Sigmoid colon (tissue), 7 donors: ENCODE results near the gene TSHZ1. TPM values are rescaled to one million over a fixed set of nuclear protein-coding genes. Genes with fewer than 3 reads are reported as not detected.

Experiments used
- DNase-seq: peaks from one replicate; pipeline ENCODE4 v3.0.0-alpha.2; 2019
- H3K27ac ChIP-seq, 4 donors: fragments of 200-600 bp; sonication (generic); one replicate each; pipeline ENCODE4 v1.5.1; 2016 to 2019; ENCODE audit warnings: mild to moderate bottlenecking in 1 of 4
- H3K27me3 ChIP-seq, 3 donors: fragments of 200-600 bp; sonication (generic); one replicate each; pipeline ENCODE4 v1.5.1; 2019; ENCODE audit warnings: mild to moderate bottlenecking in 1 of 3
- H3K36me3 ChIP-seq, 4 donors: fragments of 200-600 bp; sonication (generic); one replicate each; pipeline ENCODE4 v1.5.1; 2016 to 2019
- H3K4me1 ChIP-seq, 4 donors: fragments of 200-600 bp; sonication (generic); one replicate each; pipeline ENCODE4 v1.5.1; 2017 to 2019
- H3K4me3 ChIP-seq, 4 donors: fragments of 200-600 bp; sonication (generic); one replicate each; pipeline ENCODE4 v1.5.1; 2017 to 2019; ENCODE audit warnings: mild to moderate bottlenecking in 2 of 4, moderate library complexity in 1 of 4
- H3K9me3 ChIP-seq, 4 donors: fragments of 200-600 bp in 3 of 4; sonication (generic) in 3 of 4; one replicate each; pipeline versions ENCODE4 v1.5.1 to v1.6.1; 2013 to 2019
- CTCF ChIP-seq, 4 experiments: fragments of 450-650 bp in 3 of 4; fragments of 200-600 bp in 1 of 4; IDR thresholded peaks; one replicate each; pipeline ENCODE4 v1.5.1; 2016 to 2019; ENCODE audit warnings: antibody characterized with exemption in 4 of 4, mild to moderate bottlenecking in 3 of 4, moderate library complexity in 2 of 4
- EP300 ChIP-seq, 4 donors: sonication (generic); formaldehyde crosslinking; IDR thresholded peaks; one replicate each; pipeline ENCODE4 v1.6.1; 2017; ENCODE audit warnings: antibody characterized with exemption in 4 of 4
- POLR2A ChIP-seq, 2 donors: fragments of 450-650 bp; IDR thresholded peaks; one replicate each; pipeline ENCODE4 v1.6.1; 2016; ENCODE audit warnings: antibody characterized with exemption in 2 of 2, mild to moderate bottlenecking in 2 of 2, moderate library complexity in 2 of 2
- POLR2AphosphoS5 ChIP-seq, 4 donors: sonication (generic); formaldehyde crosslinking; IDR thresholded peaks; one replicate each; pipeline ENCODE4 v1.6.1; 2017; ENCODE audit warnings: antibody characterized with exemption in 4 of 4
- WGBS, 2 donors: extraction: QIAGEN DNeasy Blood & Tissue Kit; methylation state at CpG; one replicate each; pipeline ENCODE4 v1.1.7; 2013; 5-methylcytosine and 5-hydroxymethylcytosine counted together
- intact Hi-C: fragments of 100-400 bp; cut with DNase I; formaldehyde crosslinking; loops from one replicate; pipeline ENCODE4 v1.15.1; 2023
- polyA plus RNA-seq, 3 donors: library from polyadenylated mRNA; stranded (reverse); fragments of 200-250 nt; gene quantifications; one replicate each; pipeline ENCODE4 v1.2.3, GENCODE V29; 2013
- total RNA-seq, 4 donors: library from RNA; depleted of rRNA; stranded (reverse); fragments of >200 nt; gene quantifications; one replicate each; pipeline ENCODE4 v1.1.0, GENCODE V29; 2016
- donor health status: healthy with polysubstance abuse.
- donor health status: Bipolar disorder and iron deficiency.
- donor health status: healthy.

TSHZ1 gene
- total and polyA plus RNA-seq, 7 donors, result 7.8 to 29.4 (median 23.0) TPM

DNA sequence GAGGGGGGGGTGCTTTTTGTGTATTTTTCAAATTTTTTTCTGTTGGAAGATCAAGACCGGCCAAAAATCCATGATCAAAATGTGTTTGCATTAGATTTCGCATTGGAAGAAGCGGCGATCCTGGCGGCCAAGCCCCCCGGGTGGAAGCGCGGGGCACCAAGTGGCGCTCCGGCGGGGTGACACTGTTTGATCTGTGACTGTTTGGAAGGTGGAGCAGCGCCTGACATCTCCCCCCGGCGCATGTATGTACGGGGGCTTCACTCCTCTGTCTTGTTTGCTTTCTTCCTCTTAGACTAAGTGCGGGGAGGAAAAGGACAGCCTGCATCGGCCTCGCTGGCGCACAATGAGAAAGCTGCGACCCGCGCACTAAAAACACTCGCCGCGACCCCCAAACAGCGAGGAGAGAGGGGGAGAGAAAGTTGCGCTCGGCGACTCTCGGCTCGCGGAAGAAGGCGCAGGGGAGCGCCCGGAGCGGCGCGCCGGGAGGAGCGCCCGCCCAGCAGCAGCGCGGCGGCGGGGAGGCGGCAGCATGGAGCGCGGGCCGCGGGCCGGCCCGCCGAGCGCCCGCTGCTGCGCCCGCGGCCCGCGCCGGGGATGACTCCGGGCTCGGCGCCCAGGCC is 515 bp downstream of the TSHZ1 start:
- H3K4me1 ChIP-seq, result peaks cover 0 to 60% (median 48%) of the 10 kb centered on the region in 4 donors

GRCh38 chr18:75211626-75211952 is 992 bp downstream of the TSHZ1 start:
- Histone ChIP-seq H3K4me1 (peaks cover 0 to 59% (median 48%) of the 10 kb centered on the region in 4 donors), H3K36me3 (no peaks in the 10 kb centered on the region), H3K4me3 (peak overlapping the region; percentile 72 to 100 (median 85)), H3K27ac (peak overlapping the region; percentile 86 to 96 (median 92)), H3K9me3 (no peaks in the 10 kb centered on the region), H3K27me3 (no peaks in the 10 kb centered on the region)
- 0 to 1% methylated on average over 66 of the region's 66 CpGs for whole genome bisulfite sequencing, 2 donors
- DNase-seq, result no peak
- intact Hi-C loops, result loop anchor here (5.0 kb wide), 3 partner anchors 36 to 1141 kb away; no protein-coding TSS in a partner anchor
- TF ChIP-seq POLR2AphosphoS5 (IDR thresholded peaks at IDR 0.05), result no peak

More for the DNA sequence above, 515 bp downstream of the TSHZ1 start:
- intact Hi-C loops, result loop anchor here (5.0 kb wide), 3 partner anchors 36 to 1141 kb away; no protein-coding TSS in a partner anchor
- H3K4me3 ChIP-seq, result peak overlapping the region; percentile 72 to 100 (median 86)
- H3K27ac ChIP-seq, result peak overlapping the region; percentile 98 to 99 (median 98)
- no peak for DNase-seq
- no peaks in the 10 kb centered on the region for H3K36me3 ChIP-seq
- no peaks in the 10 kb centered on the region for H3K27me3 ChIP-seq
- no peak for TF ChIP-seq EP300 (IDR thresholded peaks at IDR 0.05)
- TF ChIP-seq POLR2A (IDR thresholded peaks at IDR 0.05), result no peak
- TF ChIP-seq CTCF (IDR thresholded peaks at IDR 0.05), result no peak
- no peak for TF ChIP-seq POLR2AphosphoS5 (IDR thresholded peaks at IDR 0.05)
- 0% methylated on average over 64 of the region's 64 CpGs for WGBS, 2 donors
- H3K9me3 ChIP-seq, result no peaks in the 10 kb centered on the region

- H3K9me3 ChIP-seq, result no peaks in the 10 kb centered on the region
- peak in 1 of 4 donors; percentile 26 for TF ChIP-seq EP300 (IDR thresholded peaks at IDR 0.05)
- TF ChIP-seq POLR2AphosphoS5 (IDR thresholded peaks at IDR 0.05), result peak; percentile 32 to 72 (median 55)
- no peak for TF ChIP-seq CTCF (IDR thresholded peaks at IDR 0.05)
- no peak for TF ChIP-seq POLR2A (IDR thresholded peaks at IDR 0.05)
- intact Hi-C loops, result loop anchor here (5.0 kb wide), 3 partner anchors 35 to 1140 kb away; no protein-coding TSS in a partner anchor
- H3K36me3 ChIP-seq, result no peaks in the 10 kb centered on the region
- 1 to 3% methylated on average over 38 of the region's 38 CpGs for WGBS, 2 donors
- H3K4me1 ChIP-seq, result peaks cover 0 to 59% (median 48%) of the 10 kb centered on the region in 4 donors
- no peaks in the 10 kb centered on the region for H3K27me3 ChIP-seq
- H3K4me3 ChIP-seq, result peak overlapping the region; percentile 72 to 100 (median 85)
- peak overlapping the region; percentile 86 to 96 (median 92) for H3K27ac ChIP-seq
- DNase-seq, result peak; percentile 80
Observed at GRCh38 chr18:75211953-75212750, 1.6 kb downstream of the TSHZ1 start.

DNA sequence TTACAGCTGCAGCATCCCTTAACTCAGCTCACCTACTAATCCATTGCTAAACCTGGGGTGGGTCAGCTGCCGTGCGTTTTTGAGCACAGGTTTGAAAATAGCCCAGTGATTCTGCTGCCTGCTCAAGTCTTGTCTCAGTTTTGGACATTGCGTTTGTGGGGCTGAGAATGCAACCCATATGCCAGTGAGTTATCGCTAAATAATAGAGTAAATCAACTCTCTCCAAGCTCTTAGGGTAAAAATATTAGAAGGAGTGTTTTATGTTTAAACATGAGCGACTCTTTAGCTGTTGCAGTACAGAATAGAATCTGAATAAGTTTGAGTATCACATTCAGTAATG is 2.1 kb downstream of the TSHZ1 start:
- H3K27ac ChIP-seq, result peak overlapping the region; percentile 86 to 96 (median 92)
- TF ChIP-seq POLR2A (IDR thresholded peaks at IDR 0.05), result no peak
- no peak for TF ChIP-seq POLR2AphosphoS5 (IDR thresholded peaks at IDR 0.05)
- TF ChIP-seq CTCF (IDR thresholded peaks at IDR 0.05), result no peak
- TF ChIP-seq EP300 (IDR thresholded peaks at IDR 0.05), result no peak
- no peaks in the 10 kb centered on the region for H3K9me3 ChIP-seq
- no peak for DNase-seq
- no peaks in the 10 kb centered on the region for H3K27me3 ChIP-seq
- H3K4me3 ChIP-seq, result peak overlapping the region; percentile 72 to 100 (median 85)
- H3K4me1 ChIP-seq, result peaks cover 0 to 65% (median 47%) of the 10 kb centered on the region in 4 donors
- WGBS, 2 donors, result 28 to 60% methylated on average over 5 of the region's 5 CpGs
- no peaks in the 10 kb centered on the region for H3K36me3 ChIP-seq
- intact Hi-C loops, result loop anchor here (5.0 kb wide), 3 partner anchors 35 to 1140 kb away; no protein-coding TSS in a partner anchor
